Fibroblast of lung (primary cell): ENCODE measurements around the gene TAGLN2.

Source experiments
- EZH2 ChIP-seq: IDR thresholded peaks from 2 replicates; pipeline ENCODE4 v1.5.1; 2012; ENCODE audit warnings: low read length, control low read depth, mild to moderate bottlenecking; ENCODE audit errors: missing control alignments
- TF ChIP-seq, protein P1 (sequence below), 2 donors: IDR thresholded peaks in 1 of 2; conservative IDR thresholded peaks in 1 of 2; 1 replicate in 1 of 2; 2 replicates in 1 of 2; pipeline ENCODE4 v1.5.1; 2011 to 2012; ENCODE audit warnings: low read length in 2 of 2, control low read depth in 1 of 2, inconsistent platforms in 1 of 2, low read depth in 1 of 2, mild to moderate bottlenecking in 1 of 2

DNA sequence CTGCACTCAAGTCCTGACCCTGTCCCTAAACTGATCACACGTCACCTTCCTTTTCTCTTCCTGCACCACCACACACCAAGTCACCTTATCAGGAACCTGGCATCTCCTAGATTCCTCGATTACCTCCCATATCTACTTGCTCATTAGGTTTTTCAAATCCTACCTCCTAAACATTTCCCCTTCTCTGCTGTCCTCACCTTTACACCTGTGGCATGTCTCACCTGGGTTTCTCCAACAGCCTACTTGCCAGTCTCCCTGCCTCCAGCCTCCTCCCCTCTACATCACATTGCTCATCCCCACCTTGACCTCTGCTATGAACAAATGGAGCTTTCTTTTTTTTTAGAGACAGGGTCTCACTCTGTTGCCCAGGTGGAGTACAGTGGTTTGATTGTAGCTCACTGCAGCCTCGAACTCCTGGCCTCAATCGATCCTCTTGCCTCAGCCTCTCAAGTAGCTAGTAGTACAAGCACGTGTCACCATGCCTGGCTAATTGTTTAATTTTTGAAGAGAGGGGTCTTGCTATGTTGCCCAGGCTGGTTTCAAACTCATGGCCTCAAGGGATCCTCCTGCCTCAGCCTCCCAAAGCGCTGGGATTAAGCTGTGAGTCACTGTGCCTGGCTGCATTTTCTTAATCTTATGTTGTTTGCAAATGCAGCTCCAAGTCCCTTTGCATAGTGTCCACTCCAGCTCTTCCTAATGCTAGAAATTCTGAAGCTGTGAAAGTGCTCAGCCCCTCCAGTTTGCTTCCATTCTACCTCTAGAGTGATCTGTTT is 13.8 kb upstream of the TAGLN2 start:
- TF ChIP-seq, protein P1, sequence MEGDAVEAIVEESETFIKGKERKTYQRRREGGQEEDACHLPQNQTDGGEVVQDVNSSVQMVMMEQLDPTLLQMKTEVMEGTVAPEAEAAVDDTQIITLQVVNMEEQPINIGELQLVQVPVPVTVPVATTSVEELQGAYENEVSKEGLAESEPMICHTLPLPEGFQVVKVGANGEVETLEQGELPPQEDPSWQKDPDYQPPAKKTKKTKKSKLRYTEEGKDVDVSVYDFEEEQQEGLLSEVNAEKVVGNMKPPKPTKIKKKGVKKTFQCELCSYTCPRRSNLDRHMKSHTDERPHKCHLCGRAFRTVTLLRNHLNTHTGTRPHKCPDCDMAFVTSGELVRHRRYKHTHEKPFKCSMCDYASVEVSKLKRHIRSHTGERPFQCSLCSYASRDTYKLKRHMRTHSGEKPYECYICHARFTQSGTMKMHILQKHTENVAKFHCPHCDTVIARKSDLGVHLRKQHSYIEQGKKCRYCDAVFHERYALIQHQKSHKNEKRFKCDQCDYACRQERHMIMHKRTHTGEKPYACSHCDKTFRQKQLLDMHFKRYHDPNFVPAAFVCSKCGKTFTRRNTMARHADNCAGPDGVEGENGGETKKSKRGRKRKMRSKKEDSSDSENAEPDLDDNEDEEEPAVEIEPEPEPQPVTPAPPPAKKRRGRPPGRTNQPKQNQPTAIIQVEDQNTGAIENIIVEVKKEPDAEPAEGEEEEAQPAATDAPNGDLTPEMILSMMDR (conservative IDR thresholded peaks at IDR 0.05 in 1 of 2, IDR thresholded peaks at IDR 0.05 in 1 of 2; ENCODE audit: low read depth in 1 of 2, low read length in 2 of 2), result no peak
- no peak for TF ChIP-seq EZH2
